T-helper 9 cell (primary cell): ENCODE data around the gene RERE.
"Not testable (repeated sequence)": the region's sequence is repeated elsewhere in the genome, so short reads cannot be mapped to it uniquely, and the experiment has no call there.

Experiments used
- DNase-seq: peaks from one replicate; pipeline ENCODE4 v3.0.0-alpha.2; 2020

RERE gene

GRCh38 chr1:8631163-8631562, 186.3 kb downstream of the RERE start:
- no peak for DNase-seq

- DNase-seq: no peak
Observed at GRCh38 chr1:8629241-8630091, 188.0 kb downstream of the RERE start.

GRCh38 chr1:8628606-8629005, 188.8 kb downstream of the RERE start:
- no peak for DNase-seq

- DNase-seq: no peak
Observed at GRCh38 chr1:8627728-8628127, 189.7 kb downstream of the RERE start.

GRCh38 chr1:8625981-8626898, 191.2 kb downstream of the RERE start:
- no peak for DNase-seq

- DNase-seq: no peak
Observed at GRCh38 chr1:8625491-8625890, 191.9 kb downstream of the RERE start.

- DNase-seq: not testable (repeated sequence)
Observed at GRCh38 chr1:8623651-8624192, 193.7 kb downstream of the RERE start.

GRCh38 chr1:8621785-8622348, 195.6 kb downstream of the RERE start:
- DNase-seq: not testable (repeated sequence)

- not testable (repeated sequence) for DNase-seq
Observed at GRCh38 chr1:8621034-8621582, 196.3 kb downstream of the RERE start.

GRCh38 chr1:8619917-8620502, 197.4 kb downstream of the RERE start:
- DNase-seq: not testable (repeated sequence)

GRCh38 chr1:8619419-8619818, 198.0 kb downstream of the RERE start:
- not testable (repeated sequence) for DNase-seq

- not testable (repeated sequence) for DNase-seq
Observed at GRCh38 chr1:8616791-8617190, 200.6 kb downstream of the RERE start.

- DNase-seq: not testable (repeated sequence)
Observed at GRCh38 chr1:8611634-8612515, 205.6 kb downstream of the RERE start.

GRCh38 chr1:8607906-8608305, 209.5 kb downstream of the RERE start:
- no peak for DNase-seq

- DNase-seq: no peak
Observed at GRCh38 chr1:8604041-8604945, 213.1 kb downstream of the RERE start.

- DNase-seq: no peak
Observed at GRCh38 chr1:8603220-8603616, 214.2 kb downstream of the RERE start.

- no peak for DNase-seq
Observed at GRCh38 chr1:8602471-8603219, 214.8 kb downstream of the RERE start.

- DNase-seq: no peak
Observed at GRCh38 chr1:8600336-8600735, 217.1 kb downstream of the RERE start.

- DNase-seq: no peak
Observed at GRCh38 chr1:8599646-8600212, 217.7 kb downstream of the RERE start.
